ENCODE results near the gene KIFC1. TPM values are rescaled to one million over a fixed set of nuclear protein-coding genes. Genes with fewer than 3 reads are reported as not detected.
A peak's percentile ranks its signal among the peaks of the same experiment; 100 is the strongest.

The KIFC1 gene
- total RNA-seq, 1 experiment from 2014 or later = 53.2 TPM

- no peak for DNase-seq (ENCODE audit: low spot score)
Measured at GRCh38 chr6:33426590-33427511, 35.2 kb downstream of the KIFC1 start.

- DNase-seq (ENCODE audit: low spot score) = no peak
Measured at GRCh38 chr6:33427585-33428223, 36.1 kb downstream of the KIFC1 start.

GRCh38 chr6:33428224-33428965 lies 36.8 kb downstream of the KIFC1 start:
- DNase-seq (ENCODE audit: low spot score) = no peak

- no peak for DNase-seq (ENCODE audit: low spot score)
Measured at GRCh38 chr6:33428966-33429749, 37.5 kb downstream of the KIFC1 start.

- no peak for DNase-seq (ENCODE audit: low spot score)
Measured at GRCh38 chr6:33429750-33430052, 38.1 kb downstream of the KIFC1 start.

GRCh38 chr6:33430334-33430733 lies 38.7 kb downstream of the KIFC1 start:
- no peak for DNase-seq (ENCODE audit: low spot score)

GRCh38 chr6:33430991-33431879 lies 39.6 kb downstream of the KIFC1 start:
- DNase-seq (ENCODE audit: low spot score) = peak; percentile 58

GRCh38 chr6:33431880-33432541 lies 40.4 kb downstream of the KIFC1 start:
- no peak for DNase-seq (ENCODE audit: low spot score)

- DNase-seq (ENCODE audit: low spot score) = no peak
Measured at GRCh38 chr6:33432546-33432945, 40.9 kb downstream of the KIFC1 start.

- DNase-seq (ENCODE audit: low spot score) = no peak
Measured at GRCh38 chr6:33433001-33433543, 41.4 kb downstream of the KIFC1 start.

- DNase-seq (ENCODE audit: low spot score) = no peak
Measured at GRCh38 chr6:33433544-33434191, 42.0 kb downstream of the KIFC1 start.

- no peak for DNase-seq (ENCODE audit: low spot score)
Measured at GRCh38 chr6:33434961-33435360, 43.3 kb downstream of the KIFC1 start.

- DNase-seq (ENCODE audit: low spot score) = no peak
Measured at GRCh38 chr6:33437666-33438065, 46.0 kb downstream of the KIFC1 start.

GRCh38 chr6:33438978-33439594 lies 47.5 kb downstream of the KIFC1 start:
- no peak for DNase-seq (ENCODE audit: low spot score)

GRCh38 chr6:33439956-33440648 lies 48.5 kb downstream of the KIFC1 start:
- no peak for DNase-seq (ENCODE audit: low spot score)

- no peak for DNase-seq (ENCODE audit: low spot score)
Measured at GRCh38 chr6:33440649-33441309, 49.2 kb downstream of the KIFC1 start.

- no peak for DNase-seq (ENCODE audit: low spot score)
Measured at GRCh38 chr6:33441457-33441856, 49.8 kb downstream of the KIFC1 start.

- no peak for DNase-seq (ENCODE audit: low spot score)
Measured at GRCh38 chr6:33442283-33442682, 50.7 kb downstream of the KIFC1 start.
